GM18907 (cell line): ENCODE data around the gene NRP1.
A peak's percentile ranks its signal among the peaks of the same experiment; 100 is the strongest.
"Not testable (repeated sequence)": the region's sequence is repeated elsewhere in the genome, so short reads cannot be mapped to it uniquely, and the experiment has no call there.

Experiments
- ATAC-seq: cut with Tn5 transposase; IDR thresholded peaks from one replicate; pipeline ENCODE4 v1.9.1; 2021; ENCODE audit warnings: mild to moderate bottlenecking, moderate library complexity; ENCODE audit not compliant: unreplicated experiment

NRP1 gene

GRCh38 chr10:33334153-33334804 lies at the start of gene NRP1:
Gene NRP1 (minus strand): TSS chr10:33334667. CDS start chr10:33334382, 285 bp downstream.
- ATAC-seq: peak; percentile 38

GRCh38 chr10:33384201-33384600 lies 49.7 kb upstream of the NRP1 start:
- not testable (repeated sequence) for ATAC-seq

GRCh38 chr10:33382921-33383713 lies 48.6 kb upstream of the NRP1 start:
- no peak for ATAC-seq

- ATAC-seq: no peak
Observed at GRCh38 chr10:33382216-33382600, 47.7 kb upstream of the NRP1 start.

- no peak for ATAC-seq
Observed at GRCh38 chr10:33381451-33382215, 47.2 kb upstream of the NRP1 start.

- ATAC-seq: no peak
Observed at GRCh38 chr10:33377658-33378025, 43.2 kb upstream of the NRP1 start.

- no peak for ATAC-seq
Observed at GRCh38 chr10:33376976-33377657, 42.6 kb upstream of the NRP1 start.

GRCh38 chr10:33376476-33376875 lies 42.0 kb upstream of the NRP1 start:
- no peak for ATAC-seq

- no peak for ATAC-seq
Observed at GRCh38 chr10:33373263-33373662, 38.8 kb upstream of the NRP1 start.

GRCh38 chr10:33371234-33371633 lies 36.8 kb upstream of the NRP1 start:
- ATAC-seq: no peak

- no peak for ATAC-seq
Observed at GRCh38 chr10:33370434-33370930, 36.0 kb upstream of the NRP1 start.

GRCh38 chr10:33368086-33368485 lies 33.6 kb upstream of the NRP1 start:
- ATAC-seq: no peak

GRCh38 chr10:33365871-33366411 lies 31.5 kb upstream of the NRP1 start:
- no peak for ATAC-seq

- ATAC-seq: no peak
Observed at GRCh38 chr10:33365301-33365700, 30.8 kb upstream of the NRP1 start.

- no peak for ATAC-seq
Observed at GRCh38 chr10:33363106-33363505, 28.6 kb upstream of the NRP1 start.

- ATAC-seq: no peak
Observed at GRCh38 chr10:33358016-33358415, 23.5 kb upstream of the NRP1 start.

- no peak for ATAC-seq
Observed at GRCh38 chr10:33355274-33355673, 20.8 kb upstream of the NRP1 start.

- no peak for ATAC-seq
Observed at GRCh38 chr10:33353853-33354252, 19.4 kb upstream of the NRP1 start.

GRCh38 chr10:33353334-33353733 lies 18.9 kb upstream of the NRP1 start:
- ATAC-seq: no peak

GRCh38 chr10:33352615-33353014 lies 18.1 kb upstream of the NRP1 start:
- ATAC-seq: no peak

- no peak for ATAC-seq
Observed at GRCh38 chr10:33352175-33352574, 17.7 kb upstream of the NRP1 start.
